ENCODE results near the gene HHATL.

HHATL gene

GRCh38 chr3:42697289-42698051, 5.1 kb downstream of the HHATL start:
- no peak for DNase-seq (ENCODE audit: low read depth)

- no peak for DNase-seq (ENCODE audit: low read depth)
Measured at GRCh38 chr3:42696356-42697288, 6.0 kb downstream of the HHATL start.

- DNase-seq (ENCODE audit: low read depth) = no peak
Measured at GRCh38 chr3:42694366-42694765, 8.2 kb downstream of the HHATL start.

- DNase-seq (ENCODE audit: low read depth) = no peak
Measured at GRCh38 chr3:42693530-42693930, 9.1 kb downstream of the HHATL start.

- DNase-seq (ENCODE audit: low read depth) = no peak
Measured at GRCh38 chr3:42692667-42693529, 9.7 kb downstream of the HHATL start.

GRCh38 chr3:42691816-42692666, 10.6 kb downstream of the HHATL start:
- no peak for DNase-seq (ENCODE audit: low read depth)

- DNase-seq (ENCODE audit: low read depth) = no peak
Measured at GRCh38 chr3:42690766-42691680, 11.6 kb downstream of the HHATL start.

- no peak for DNase-seq (ENCODE audit: low read depth)
Measured at GRCh38 chr3:42690191-42690590, 12.4 kb downstream of the HHATL start.

- DNase-seq (ENCODE audit: low read depth) = no peak
Measured at GRCh38 chr3:42689421-42690014, 13.1 kb downstream of the HHATL start.

- DNase-seq (ENCODE audit: low read depth) = no peak
Measured at GRCh38 chr3:42688487-42689420, 13.8 kb downstream of the HHATL start.

- no peak for DNase-seq (ENCODE audit: low read depth)
Measured at GRCh38 chr3:42688016-42688415, 14.6 kb downstream of the HHATL start.

- no peak for DNase-seq (ENCODE audit: low read depth)
Measured at GRCh38 chr3:42686832-42687650, 15.6 kb downstream of the HHATL start.

GRCh38 chr3:42685891-42686820, 16.4 kb downstream of the HHATL start:
- DNase-seq (ENCODE audit: low read depth) = no peak

- no peak for DNase-seq (ENCODE audit: low read depth)
Measured at GRCh38 chr3:42685363-42685881, 17.2 kb downstream of the HHATL start, which contains the start of gene KLHL40. Gene KLHL40 (plus strand): TSS chr3:42685537. CDS start chr3:42685619, 82 bp downstream.

GRCh38 chr3:42684632-42685362, 17.8 kb downstream of the HHATL start:
- DNase-seq (ENCODE audit: low read depth) = no peak
